HuH-7 (cell line): ENCODE measurements around the gene PPP1R3D.

ENCODE experiments used
- DNase-seq: peaks from one replicate; pipeline ENCODE4 v3.0.0; 2011; ENCODE audit warnings: low spot score

PPP1R3D gene

DNA sequence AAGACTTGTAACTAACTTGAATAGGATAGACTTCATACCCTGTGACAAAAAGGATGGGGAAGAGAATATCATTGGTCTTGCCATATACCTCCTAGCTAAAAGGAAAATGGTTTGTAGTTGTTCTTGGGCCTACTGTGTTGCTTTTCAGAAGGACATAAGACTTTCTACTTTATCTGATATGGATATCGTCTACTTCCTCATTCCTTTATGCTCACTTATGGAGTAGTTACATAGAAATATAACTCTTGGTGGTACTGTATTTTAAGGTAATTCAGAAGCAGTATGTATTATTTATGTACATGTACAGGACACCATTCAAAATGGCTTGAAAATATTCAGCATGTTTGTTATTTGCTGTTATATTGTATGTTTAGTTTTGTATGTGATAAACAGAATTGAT is 8.1 kb upstream of the PPP1R3D start:
- DNase-seq = no peak

DNA sequence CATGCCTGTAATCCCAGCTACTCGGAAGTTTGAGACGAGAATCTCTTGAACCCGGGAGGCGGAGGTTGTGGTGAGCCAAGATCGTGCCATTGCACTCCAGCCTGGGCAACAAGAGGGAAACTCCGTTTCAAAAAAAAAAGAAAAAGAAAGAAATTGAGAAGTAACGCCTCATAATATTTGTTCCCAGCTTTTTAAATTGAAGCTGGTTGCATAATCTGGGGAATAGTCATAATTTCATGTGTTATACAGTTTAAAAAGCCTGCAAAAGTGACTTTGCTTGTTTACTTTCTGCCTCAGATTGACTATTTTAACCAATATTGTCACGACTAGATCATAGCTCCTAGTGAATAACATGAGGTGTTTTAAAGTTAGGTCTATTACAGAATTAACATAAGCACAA is 7.3 kb upstream of the PPP1R3D start:
- no peak for DNase-seq

DNA sequence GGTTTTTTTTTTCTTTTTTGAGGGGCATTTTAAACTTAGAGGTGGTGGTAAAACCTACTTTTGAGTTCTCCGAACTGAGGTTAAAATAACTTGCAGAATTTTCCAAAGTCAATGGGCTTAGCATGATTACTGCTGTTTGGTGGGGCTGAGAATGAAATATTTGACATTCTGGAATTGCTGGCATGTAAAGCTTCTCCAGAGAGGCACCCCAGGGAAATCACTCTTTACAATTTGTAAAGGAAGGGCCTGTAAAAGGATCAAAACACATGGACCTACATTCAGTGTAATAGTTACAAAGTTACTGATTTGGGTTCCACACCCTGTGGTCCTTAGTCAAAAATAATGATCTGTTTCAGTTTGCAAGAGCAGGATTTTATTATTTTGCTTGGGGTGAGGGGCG is 5.6 kb upstream of the PPP1R3D start:
- no peak for DNase-seq

DNA sequence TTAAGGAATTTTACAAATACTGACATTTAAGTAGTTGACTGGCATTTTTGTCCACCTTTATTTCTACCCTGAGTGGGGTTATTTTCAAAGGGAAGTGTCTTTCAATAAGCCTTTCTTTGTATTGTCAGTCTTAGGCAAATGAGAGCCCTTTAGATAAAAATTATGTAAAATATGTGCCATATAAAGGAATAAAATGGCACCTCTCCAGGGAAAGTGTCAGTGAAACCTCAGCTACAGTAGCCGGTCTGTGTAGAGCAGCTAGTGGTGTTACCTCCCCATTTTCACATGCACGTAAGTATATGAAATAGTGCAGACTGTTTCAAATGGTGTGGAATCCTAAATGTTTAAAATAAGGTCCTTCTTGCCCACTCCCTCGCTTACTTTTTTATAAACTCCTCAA is 5.1 kb upstream of the PPP1R3D start:
- no peak for DNase-seq

DNA sequence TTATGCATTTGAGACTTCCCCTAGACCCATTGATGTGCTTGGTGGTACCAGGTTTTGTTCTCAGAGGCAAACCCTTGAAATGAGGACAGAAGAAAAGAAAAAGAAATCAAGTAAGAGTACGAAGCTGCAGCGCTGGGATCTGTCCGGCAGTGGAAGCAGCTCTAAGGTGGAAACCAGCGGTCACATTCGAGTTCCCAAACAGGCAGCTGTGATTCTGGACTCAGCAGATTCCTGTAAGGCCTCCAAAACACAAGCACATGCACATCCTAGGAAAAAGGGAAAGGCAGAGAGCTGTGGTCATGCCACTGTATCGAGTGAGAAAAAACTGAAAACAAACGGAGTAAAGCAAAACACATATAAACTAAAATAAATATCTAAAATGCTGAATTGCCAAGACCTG is 4.6 kb upstream of the PPP1R3D start:
- no peak for DNase-seq

DNA sequence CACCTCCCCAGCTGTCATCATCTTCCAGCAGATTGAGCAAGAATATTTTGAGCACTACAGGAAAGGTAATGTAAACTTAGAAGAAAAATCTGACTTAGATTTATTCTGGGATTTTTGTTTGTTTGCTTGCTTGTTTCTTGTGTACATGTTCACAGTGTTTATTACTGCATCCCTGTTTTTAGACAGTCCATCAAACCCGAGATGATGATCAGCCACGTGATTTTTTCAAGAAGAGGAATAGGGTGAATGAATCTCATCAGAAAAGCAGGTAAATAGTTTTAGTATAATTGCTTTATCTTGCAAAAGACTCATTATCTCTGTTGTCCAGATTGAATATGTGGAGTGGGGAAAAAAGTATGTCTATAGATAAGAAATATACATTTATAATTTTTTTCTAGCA is 2.1 kb upstream of the PPP1R3D start:
- no peak for DNase-seq

DNA sequence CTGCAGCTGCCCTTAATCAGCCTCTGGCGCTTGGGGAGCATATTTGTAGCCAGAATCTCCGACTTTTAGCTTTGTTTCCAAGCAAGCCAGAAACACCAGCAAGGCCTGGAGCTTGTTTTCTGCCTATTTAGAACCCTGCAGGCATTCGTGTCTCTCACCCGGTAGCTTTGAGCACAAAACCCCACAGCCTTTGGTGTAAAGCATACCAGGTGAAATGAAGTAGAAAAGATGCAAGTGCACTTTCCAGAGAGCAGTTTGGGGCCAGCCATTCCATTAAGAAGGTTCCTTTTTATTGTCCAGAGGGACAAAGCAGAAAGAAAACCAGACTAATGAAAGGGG is 820 bp upstream of the PPP1R3D start:
- no peak for DNase-seq

DNA sequence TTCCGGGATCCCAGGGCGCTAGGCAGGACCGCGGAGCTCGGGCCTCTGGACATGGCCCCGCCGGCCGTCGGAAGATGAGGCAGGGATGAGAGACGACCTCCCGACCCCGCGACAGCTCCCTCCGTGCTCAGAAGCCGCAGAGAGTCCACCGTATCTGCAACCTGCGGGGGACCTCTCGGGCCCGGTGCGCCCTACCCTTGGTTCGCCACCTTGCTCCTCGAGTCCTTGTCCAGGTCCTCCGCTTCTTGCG is 301 bp downstream of the PPP1R3D start:
- peak; percentile 42 for DNase-seq

DNA sequence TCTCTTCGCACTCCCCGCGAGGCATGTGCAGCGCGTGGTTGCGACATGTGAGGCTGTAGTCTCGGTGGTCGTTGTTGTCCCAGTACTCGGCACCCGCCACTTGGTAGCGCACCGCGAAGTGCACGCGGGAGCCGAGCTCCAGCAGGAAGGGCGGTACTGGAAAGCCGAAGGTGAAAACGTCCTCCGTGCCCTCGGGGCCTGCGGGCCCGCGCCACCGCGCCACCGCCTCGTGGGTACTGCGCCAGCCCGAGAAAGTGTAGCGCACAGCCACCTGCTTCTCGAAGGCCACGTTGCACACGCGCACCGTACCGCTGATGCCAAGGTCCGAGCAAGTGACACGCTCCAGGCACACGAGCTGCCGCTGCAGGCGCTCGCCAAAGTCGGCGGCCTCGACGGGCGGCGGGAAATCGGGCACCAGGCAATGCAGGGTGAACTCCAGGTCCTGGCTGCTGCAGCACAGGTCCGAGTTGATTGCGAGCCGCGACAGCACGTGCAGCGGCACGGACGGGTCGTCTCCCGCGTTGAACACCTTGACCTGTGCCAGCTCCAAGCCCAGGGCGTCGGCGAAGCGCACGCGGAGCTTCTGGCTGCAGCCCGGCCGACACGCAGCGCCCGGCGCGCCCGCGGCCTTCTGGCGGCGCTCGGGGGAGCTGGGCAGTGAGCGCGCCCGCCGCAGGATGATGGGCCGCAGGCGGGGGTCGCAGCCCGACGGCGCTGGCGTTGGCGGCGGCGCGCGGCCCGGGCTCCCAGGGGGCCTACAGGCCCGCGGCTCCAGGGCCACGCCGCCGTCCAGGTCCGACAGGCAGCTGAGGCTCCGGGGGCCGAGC is 840 bp downstream of the PPP1R3D start:
- DNase-seq = no peak

DNA sequence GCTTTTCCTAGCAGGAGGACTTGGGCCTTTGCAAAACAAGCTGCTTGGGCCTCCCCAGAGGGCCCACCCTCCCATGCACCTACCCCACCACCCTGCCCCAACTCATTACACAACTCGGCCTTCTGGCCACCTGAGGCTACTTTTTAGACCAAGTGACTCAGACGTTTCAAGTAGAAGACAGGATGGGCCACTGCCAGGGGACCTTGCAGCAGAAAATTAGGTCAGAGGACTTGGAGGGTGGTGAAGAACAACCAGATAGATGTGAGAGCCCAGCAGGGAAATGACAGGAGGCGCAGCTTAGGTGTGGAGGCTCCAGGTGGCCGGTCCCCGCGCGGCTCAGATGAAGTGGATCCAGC is 1.4 kb downstream of the PPP1R3D start:
- no peak for DNase-seq

DNA sequence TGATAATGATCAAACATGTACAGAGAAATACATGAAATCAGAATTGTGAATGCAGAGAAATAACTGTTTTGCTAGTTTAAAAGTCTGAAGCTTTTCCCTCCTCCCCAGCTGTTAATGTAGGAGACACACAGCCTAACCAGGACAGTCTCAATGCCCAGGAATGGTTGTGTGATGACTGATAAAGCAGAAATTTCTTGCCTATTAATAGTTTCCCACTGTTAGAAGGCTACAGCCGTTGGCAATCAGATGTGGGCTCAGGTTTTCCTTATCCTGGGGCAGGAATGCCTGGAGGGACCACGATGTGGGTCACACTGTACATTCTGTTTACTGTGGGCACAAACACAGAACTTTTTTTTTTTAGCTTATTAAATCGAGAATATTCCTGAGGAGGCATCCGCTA is 1.9 kb downstream of the PPP1R3D start:
- no peak for DNase-seq

DNA sequence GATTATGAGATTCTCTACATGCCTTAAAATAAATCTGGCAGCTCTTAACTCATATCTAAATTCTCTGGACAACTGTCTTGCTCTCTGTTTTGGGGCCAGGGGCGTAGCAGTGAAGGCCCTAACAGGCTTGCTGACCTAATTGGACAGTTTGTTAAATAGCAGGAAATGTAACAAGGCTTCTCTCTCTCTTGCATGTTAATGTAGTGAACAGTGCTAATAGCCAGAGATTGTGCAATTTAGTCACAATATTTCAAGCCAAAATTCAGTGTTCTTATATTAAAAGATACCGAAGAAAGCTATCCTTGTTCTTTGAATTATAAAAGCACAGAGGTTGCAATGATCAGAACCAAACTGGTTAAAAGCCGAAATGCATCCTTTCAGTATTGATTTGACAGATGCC is 3.0 kb downstream of the PPP1R3D start:
- no peak for DNase-seq

DNA sequence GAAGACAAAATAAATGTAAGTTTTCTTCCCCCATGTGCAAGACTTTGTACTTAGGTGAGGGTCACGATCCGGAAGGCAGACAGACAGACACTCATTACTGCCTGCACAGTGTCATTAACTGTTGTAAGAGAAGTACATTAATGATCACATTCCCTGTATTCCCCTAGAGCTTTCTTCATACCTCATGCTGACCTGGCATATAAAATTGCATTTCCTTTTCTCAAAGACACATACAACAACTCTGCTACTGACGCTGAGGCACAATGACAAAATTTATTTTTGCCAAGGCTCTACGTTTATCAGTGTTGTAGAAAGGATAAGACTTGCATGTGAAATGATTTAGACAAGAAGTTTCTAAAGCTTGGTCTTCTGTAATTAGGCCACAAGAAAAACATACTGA is 3.7 kb downstream of the PPP1R3D start:
- no peak for DNase-seq

DNA sequence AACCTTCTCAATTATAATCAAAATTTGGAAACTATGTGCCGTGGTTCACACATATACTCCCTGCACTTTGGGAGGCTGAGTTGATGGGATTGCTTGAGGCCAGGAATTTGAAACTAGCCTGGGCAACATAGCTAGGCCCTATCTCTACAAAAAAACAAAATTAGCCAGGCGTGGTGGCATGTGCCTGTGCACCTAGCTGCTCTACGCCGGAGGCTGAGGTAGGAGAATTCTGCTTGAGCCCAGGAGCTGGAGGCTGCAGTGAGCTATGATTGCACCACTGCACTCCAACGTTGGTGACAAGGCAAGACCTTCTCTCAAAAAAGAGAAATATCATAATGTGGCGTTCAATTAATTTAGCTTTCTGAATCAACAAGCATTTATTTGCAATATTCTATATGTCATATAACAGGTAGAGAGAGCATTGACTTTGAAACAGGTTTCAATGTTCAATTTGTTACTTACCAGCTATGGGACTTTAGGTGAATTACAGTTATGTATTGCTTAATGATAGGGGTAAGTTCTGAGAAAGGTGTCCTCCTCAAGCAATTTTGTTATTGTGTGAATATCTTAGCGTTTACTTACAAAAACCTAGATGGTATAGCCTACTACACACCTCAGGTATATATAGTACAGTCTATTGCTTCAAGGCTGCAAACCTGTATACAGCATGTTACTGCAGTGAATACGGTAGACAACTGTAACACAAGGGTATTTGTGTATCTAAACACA is 4.5 kb downstream of the PPP1R3D start:
- DNase-seq = no peak

DNA sequence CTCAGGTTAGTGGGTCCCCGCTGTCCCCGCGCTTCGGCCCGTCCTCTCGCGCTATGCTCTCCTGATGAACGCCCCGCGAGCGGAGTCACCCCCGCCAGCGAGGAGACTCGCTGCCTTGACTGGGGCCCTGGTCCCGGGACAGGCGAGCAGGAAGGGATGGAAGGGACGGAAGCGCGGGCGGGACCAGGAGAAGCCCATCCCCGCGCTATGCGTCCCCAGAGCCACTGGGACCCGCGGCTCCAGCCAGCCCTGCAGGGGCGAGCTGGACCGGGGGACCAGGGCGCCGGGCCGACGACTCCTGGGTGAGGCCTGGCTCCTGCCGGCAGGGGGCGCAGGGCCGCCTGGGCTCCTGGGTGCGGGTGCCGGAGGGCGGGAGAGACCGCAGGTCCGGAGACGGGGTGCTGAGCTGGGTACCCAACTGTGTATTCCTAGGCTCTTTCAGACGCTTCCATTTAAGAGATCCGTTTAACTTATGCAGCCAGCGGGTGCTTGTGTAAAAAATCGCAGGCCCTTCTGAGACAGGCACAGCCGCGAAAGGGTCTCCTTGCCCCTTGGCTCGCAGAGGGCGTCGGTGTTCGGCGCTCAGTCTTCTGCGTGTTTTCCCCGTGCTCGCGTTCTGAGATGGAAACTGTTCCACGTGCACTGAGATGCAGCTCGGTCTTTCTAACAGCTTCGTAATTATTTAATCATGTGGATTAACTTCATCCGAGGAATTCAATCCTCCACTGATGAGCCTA is 6.1 kb downstream of the PPP1R3D start:
- DNase-seq = peak; percentile 93

DNA sequence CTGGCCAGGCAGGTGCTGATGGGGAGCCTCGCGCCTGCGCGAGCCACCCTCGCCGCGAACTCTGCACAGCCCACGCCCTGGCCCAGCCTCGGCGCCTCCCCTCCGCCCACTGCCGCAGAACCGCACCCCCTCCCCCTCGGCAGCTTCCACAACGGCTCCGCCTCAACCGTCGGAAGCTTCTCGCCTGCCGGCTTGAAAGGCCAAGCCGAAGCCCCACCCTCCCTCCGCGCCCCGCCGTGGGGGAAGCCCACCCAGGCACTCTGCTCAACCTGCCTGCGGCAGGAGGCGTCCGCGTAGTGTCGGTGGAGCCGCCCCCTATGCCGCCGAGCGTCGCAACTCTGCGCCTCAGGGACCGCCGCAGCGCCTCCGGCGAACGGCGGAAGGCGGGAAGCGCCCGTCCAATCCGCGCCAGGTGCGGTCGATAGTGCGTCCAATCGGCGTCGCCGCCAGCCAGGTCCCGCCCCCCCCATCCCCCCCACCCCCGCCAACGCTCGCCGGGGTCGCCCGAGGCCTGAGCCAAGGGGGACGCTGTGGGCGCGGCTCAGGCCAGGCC is 6.7 kb downstream of the PPP1R3D start, which contains the start of gene SYCP2:
Gene SYCP2 (minus strand): TSS at position 342 of the 553 bp plus-strand sequence. CDS start 11,224 bp downstream, outside the sequence.
- DNase-seq = no peak

DNA sequence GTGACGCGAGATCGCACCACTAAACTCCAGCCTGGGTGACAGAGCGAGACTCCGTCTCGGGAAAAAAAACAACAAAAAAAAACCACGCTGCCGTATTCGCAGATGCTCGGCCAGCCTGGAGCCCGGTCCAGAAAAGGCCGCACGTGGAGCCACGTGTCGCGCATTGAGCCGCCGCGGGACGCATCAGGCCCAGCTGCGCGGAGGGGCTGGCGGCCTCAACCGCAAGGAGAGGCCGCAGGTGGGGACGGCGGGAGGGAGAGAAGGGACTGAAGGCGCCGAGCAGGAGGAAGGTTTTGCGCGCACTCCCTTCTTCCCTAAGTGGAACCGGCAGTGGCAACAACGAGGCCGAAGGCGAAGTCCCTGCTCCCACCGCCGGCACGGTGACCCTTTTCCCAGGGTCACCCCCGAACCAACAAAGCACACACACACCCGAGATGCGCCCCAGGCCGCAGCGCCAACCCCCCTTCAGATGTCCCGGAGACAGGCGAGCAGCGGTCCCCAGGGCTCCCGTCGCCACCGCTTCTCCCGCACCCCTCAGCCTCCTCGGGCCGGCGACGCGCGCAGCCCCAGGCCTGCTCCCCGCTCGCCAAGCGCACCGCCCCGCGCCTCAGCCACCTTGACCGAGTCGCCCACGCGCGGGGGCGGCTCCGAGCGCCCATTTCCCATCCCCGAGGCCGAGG is 7.3 kb downstream of the PPP1R3D start:
- no peak for DNase-seq

DNA sequence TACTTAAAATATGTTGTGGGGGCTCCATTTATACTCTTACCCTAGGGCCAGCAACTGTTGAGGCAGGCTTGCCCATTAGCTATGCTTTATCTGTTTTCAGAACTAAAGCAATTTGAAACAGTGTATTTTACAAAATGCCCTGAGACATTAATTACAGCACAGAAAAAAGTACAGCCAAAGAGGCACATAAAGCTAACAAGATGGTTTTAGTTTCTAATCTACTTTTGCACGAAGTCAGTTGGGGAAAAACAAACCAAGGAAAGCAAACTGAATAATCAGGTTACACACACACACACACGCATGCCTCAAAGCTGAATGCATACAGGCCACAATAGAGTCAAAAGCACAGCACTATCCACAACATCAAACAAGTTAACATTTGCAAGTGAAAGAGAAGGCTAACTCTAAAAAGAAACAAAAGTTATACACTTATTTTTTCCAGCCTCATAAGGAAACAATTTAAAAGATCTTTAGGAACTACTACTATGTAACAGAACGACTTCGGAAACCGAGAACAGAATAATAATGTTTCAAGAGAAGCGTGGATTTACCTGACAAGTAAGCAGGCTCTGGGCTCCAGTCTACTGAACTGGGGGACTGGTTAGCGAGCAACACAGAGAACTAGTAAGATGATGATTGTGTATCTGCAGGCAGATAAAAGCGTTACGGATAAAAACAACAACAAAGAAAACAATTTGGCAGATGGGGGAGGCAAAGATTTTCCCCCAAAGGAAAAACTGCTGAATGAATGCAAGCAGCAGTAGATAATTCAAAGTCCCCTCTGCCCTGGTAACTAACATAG is 8.4 kb downstream of the PPP1R3D start:
- no peak for DNase-seq

DNA sequence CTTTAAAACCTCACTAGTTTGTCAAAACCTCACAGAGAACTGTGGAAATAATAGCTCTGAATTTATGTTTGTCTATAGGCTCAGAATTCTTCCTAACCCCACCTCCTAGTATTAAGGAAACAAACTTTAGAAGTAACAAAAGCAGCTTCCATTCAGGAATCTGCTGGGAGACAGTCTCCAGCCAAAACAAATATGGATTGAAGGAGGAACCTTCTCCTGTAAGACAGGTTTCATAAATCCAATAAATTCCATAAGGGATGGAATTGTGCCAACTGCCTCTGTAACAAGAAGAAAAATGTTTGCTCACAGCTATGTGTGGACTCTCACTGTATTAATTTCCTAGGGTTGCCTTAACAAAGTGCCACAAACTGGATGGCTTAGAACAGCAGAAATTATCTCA is 14.2 kb downstream of the PPP1R3D start:
- no peak for DNase-seq

DNA sequence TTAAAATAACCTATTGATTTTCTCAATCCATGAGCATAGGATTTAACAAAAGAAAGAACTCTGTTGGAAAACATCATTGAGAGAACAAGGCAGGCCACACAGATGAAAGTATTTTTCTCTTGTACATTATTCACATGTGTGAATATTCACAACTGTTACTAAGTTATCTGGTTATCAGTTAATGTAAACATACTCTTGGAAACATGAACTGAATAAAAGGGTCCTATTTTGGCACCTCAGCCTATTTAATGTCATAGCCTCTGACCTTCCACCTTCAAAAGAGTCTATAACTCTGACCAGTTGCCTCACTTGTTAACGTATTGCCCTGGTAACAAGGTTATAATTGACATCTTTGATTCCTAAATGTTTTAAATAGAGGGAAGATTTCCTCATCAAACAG is 14.7 kb downstream of the PPP1R3D start:
- DNase-seq = no peak

DNA sequence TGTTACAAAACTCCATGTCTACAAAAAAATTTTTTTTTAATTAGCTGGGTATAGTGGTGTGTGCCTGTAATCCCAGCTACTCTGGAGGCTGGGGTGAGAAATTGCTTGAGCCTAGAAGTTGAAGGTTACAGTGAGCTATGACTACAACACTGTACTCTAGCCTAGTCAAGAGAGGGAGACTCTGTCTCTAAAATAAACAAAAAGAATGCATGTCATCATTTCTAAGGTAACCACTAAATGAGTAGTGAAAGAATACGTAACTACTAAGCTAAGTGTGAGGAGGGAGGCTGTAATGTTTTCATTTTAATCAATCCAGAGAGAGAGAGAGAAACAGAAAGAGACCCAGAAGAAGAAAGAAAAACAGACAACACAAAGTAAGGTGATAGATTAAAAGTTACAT is 16.6 kb downstream of the PPP1R3D start:
- DNase-seq = no peak

DNA sequence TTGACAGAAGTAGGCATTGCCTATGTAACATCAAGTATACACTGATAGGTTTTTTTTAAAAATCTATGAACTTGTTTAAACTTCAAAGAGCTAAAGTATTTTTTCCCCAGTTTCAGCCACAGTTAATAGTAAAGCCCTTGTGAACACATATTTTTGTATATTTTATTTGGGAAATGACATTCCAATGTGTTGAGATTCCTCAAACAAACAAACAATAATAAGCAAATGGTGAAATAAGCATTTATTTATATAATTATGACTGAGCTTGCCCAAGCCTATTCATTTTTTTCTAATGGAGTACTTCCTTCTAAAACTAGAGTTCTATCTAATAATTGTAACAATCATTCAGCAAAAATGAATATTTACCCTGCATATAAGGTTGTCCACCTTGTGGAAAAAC is 19.2 kb downstream of the PPP1R3D start:
- no peak for DNase-seq
